Measurements from ENCODE around the gene TTLL10. TPM values are rescaled to one million over a fixed set of nuclear protein-coding genes. Genes with fewer than 3 reads are reported as not detected.

TTLL10 gene
- total RNA-seq, 1 experiment from 2014 or later: 0.68 TPM

DNA sequence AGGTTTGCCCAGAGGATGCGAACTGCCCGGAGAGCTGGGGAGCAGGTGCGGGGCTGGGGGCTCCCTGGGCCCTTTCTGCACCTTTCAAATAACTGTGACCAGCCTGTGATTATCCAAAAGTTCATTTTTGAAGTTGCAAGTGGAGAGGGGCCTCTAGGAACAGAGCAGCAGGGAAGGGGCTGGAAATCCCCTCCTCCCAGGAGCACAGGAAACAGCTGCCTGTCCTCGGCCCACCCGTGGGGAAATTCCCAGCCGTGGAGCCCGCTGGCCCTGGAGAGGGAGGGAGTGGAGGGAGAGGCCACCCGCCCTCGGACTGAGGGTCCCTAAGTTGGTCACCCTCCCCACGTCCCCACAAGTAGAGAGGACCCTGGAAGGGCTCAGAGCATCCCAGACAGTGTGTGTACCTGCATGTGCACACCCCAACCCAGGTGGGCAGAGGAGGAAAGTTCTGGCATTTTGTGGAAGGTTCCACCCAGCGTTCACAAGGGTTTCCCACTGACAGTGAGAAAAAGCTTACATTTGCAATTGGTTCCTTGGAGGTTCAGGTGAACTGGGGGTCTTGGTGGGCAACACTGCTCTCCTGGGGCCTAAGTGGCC lies 41.5 kb downstream of the TTLL10 start:
- no peak overlapping the region for H3K4me3 Mint-ChIP-seq
- no peak overlapping the region for H2BK12ac ChIP-seq (ENCODE audit: insufficient read length, low read depth, low read length)
- H3K27me3 ChIP-seq (ENCODE audit: insufficient read depth, low read length): no peaks in the 10 kb centered on the region
- no peaks in the 10 kb centered on the region for H3K79me1 ChIP-seq (ENCODE audit: insufficient read depth, low read depth, low read length, poor library complexity, severe bottlenecking)
- no CpG with 5 or more reads among the region's 11 CpGs for WGBS (ENCODE audit: extremely low coverage, insufficient read length, low lambda C conversion rate)
- H3T11ph ChIP-seq (ENCODE audit: low read length): no peak overlapping the region
- H3K56ac ChIP-seq (ENCODE audit: insufficient read length, low read depth, low read length): no peak overlapping the region
- H2BK20ac ChIP-seq (ENCODE audit: low read depth, low read length, poor library complexity, severe bottlenecking): no peak overlapping the region
- no peaks in the 10 kb centered on the region for H3K23me2 ChIP-seq (ENCODE audit: insufficient read length, low read depth, low read length, poor library complexity, severe bottlenecking)
- no peak overlapping the region for H3K4ac ChIP-seq (ENCODE audit: low read depth, low read length)
- no peaks in the 10 kb centered on the region for H4K20me1 ChIP-seq (ENCODE audit: control insufficient read depth, insufficient read depth, insufficient read length)
- no peak overlapping the region for H3K4me2 ChIP-seq (ENCODE audit: insufficient read depth, insufficient read length, low read length)
- H3K36me3 Mint-ChIP-seq (ENCODE audit: insufficient read depth in 1 of 3, low read depth in 3 of 3): peaks cover 5 to 22% (median 21%) of the 10 kb centered on the region in 3 experiments; a peak in 6 of 7 replicates
- no peak overlapping the region for H2AK5ac ChIP-seq (ENCODE audit: insufficient read length, low read length)
- TF ChIP-seq, protein P1, sequence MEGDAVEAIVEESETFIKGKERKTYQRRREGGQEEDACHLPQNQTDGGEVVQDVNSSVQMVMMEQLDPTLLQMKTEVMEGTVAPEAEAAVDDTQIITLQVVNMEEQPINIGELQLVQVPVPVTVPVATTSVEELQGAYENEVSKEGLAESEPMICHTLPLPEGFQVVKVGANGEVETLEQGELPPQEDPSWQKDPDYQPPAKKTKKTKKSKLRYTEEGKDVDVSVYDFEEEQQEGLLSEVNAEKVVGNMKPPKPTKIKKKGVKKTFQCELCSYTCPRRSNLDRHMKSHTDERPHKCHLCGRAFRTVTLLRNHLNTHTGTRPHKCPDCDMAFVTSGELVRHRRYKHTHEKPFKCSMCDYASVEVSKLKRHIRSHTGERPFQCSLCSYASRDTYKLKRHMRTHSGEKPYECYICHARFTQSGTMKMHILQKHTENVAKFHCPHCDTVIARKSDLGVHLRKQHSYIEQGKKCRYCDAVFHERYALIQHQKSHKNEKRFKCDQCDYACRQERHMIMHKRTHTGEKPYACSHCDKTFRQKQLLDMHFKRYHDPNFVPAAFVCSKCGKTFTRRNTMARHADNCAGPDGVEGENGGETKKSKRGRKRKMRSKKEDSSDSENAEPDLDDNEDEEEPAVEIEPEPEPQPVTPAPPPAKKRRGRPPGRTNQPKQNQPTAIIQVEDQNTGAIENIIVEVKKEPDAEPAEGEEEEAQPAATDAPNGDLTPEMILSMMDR (conservative IDR thresholded peaks at IDR 0.05): no peak
- H3K9me3 Mint-ChIP-seq: no peaks in the 10 kb centered on the region
- no peak overlapping the region for H3K27ac ChIP-seq (ENCODE audit: insufficient read length, low read depth, low read length)
- no peaks in the 10 kb centered on the region for H3K9me3 ChIP-seq (ENCODE audit: control insufficient read depth, low read depth, low read length)
- H3K4me1 ChIP-seq (ENCODE audit: insufficient read depth, low read length): no peaks in the 10 kb centered on the region
- no peak overlapping the region for H3K18ac ChIP-seq (ENCODE audit: insufficient read length, low read depth, low read length)
- no peak overlapping the region; a peak in 1 of 7 replicates for H3K27ac Mint-ChIP-seq
- no peaks in the 10 kb centered on the region for H3K79me2 ChIP-seq (ENCODE audit: insufficient read depth, low read length)
- no peak overlapping the region for H4K91ac ChIP-seq (ENCODE audit: insufficient read length, low read depth, low read length)
- no peak overlapping the region for H2BK5ac ChIP-seq (ENCODE audit: insufficient read length, low read length)
- H2AFZ ChIP-seq (ENCODE audit: low read length): no peak overlapping the region
- H3K14ac ChIP-seq (ENCODE audit: insufficient read depth, low read length): no peak overlapping the region
- H3K4me1 Mint-ChIP-seq: peaks cover 0 to 4% of the 10 kb centered on the region in 2 experiments; a peak in 1 of 4 replicates
- peaks cover 2% of the 10 kb centered on the region; the same call in 1 of the 2 replicates for H3K27me3 Mint-ChIP-seq (ENCODE audit: low read depth)
- no peak overlapping the region for H4K5ac ChIP-seq (ENCODE audit: insufficient read length, low read depth, low read length)
- H4K8ac ChIP-seq (replicated peaks; ENCODE audit: insufficient read length, low read depth, low read length): no peak overlapping the region
- DNase-seq: no peak
- H3K9ac ChIP-seq (ENCODE audit: extremely low read depth, insufficient read length, low read length): no peak overlapping the region
- H3K23ac ChIP-seq (ENCODE audit: insufficient read length, low read depth, low read length): no peak overlapping the region
- H2BK120ac ChIP-seq (ENCODE audit: low read depth, low read length, poor library complexity, severe bottlenecking): no peak overlapping the region
- no peak overlapping the region for H2BK15ac ChIP-seq (ENCODE audit: low read depth, low read length)

All from H9 (cell line).